ENCODE data around the gene SDK1. TPM values are rescaled to one million over a fixed set of nuclear protein-coding genes. Genes with fewer than 3 reads are reported as not detected.

SDK1 gene
- total RNA-seq, 1 donor from 2014 or later = 225 TPM

DNA sequence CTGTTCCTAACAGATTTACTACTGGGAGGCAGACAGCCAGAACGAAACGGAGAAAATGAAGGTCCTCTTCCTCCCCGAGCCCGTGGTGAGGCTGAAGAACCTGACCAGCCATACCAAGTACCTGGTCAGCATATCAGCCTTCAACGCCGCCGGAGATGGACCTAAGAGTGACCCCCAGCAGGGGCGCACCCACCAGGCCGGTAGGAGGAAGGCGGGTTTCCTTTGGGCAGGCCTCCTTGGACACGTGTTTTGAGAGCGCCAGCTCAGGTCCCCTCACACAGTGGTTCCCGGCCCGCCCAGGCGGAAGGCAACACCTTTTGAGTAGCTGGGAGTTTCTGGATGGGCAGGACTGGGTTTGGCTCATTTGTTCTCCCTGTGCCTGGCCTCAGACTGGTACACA is 907.0 kb downstream of the SDK1 start:
- Mint-ChIP-seq H3K4me1 (ENCODE audit: low read depth, unreplicated experiment) (peaks cover 21% of the 10 kb centered on the region), H3K36me3 (ENCODE audit: unreplicated experiment) (peaks cover 29% of the 10 kb centered on the region), H3K27ac (ENCODE audit: unreplicated experiment) (no peak overlapping the region), H3K9me3 (ENCODE audit: unreplicated experiment) (peaks cover 27% of the 10 kb centered on the region), H3K4me3 (ENCODE audit: unreplicated experiment) (no peak overlapping the region), H3K27me3 (ENCODE audit: unreplicated experiment) (peaks cover 27% of the 10 kb centered on the region)
- TF ChIP-seq, protein P1, sequence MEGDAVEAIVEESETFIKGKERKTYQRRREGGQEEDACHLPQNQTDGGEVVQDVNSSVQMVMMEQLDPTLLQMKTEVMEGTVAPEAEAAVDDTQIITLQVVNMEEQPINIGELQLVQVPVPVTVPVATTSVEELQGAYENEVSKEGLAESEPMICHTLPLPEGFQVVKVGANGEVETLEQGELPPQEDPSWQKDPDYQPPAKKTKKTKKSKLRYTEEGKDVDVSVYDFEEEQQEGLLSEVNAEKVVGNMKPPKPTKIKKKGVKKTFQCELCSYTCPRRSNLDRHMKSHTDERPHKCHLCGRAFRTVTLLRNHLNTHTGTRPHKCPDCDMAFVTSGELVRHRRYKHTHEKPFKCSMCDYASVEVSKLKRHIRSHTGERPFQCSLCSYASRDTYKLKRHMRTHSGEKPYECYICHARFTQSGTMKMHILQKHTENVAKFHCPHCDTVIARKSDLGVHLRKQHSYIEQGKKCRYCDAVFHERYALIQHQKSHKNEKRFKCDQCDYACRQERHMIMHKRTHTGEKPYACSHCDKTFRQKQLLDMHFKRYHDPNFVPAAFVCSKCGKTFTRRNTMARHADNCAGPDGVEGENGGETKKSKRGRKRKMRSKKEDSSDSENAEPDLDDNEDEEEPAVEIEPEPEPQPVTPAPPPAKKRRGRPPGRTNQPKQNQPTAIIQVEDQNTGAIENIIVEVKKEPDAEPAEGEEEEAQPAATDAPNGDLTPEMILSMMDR (IDR thresholded peaks at IDR 0.05; ENCODE audit: partially characterized antibody, unreplicated experiment) = no peak
- DNase-seq = no peak

DNA sequence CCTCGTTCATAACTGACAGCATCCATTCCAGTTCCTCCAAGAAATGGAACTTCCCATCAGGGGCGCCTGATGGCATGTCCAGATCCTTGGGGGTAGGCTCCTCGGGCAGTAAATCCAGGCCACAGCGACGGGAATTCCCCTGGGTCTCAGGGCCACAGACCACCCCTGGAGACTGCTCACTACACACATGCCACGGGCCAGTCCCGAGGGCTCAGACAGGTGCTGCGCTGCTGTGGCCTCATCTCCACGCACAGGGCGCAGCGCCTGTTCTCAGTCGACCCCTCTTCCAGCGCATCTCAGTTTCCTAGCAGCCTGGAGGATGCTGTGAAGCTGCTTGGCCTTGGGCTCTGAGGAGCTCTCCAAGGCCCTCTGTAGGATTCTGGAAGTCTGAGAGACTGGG is 907.5 kb downstream of the SDK1 start:
- H3K4me1 Mint-ChIP-seq (ENCODE audit: low read depth, unreplicated experiment) = peaks cover 18% of the 10 kb centered on the region
- peaks cover 25% of the 10 kb centered on the region for H3K9me3 Mint-ChIP-seq (ENCODE audit: unreplicated experiment)
- peaks cover 31% of the 10 kb centered on the region for H3K36me3 Mint-ChIP-seq (ENCODE audit: unreplicated experiment)
- DNase-seq = no peak
- TF ChIP-seq, protein P1 (IDR thresholded peaks at IDR 0.05; ENCODE audit: partially characterized antibody, unreplicated experiment) = no peak
- H3K27ac Mint-ChIP-seq (ENCODE audit: unreplicated experiment) = no peak overlapping the region
- H3K4me3 Mint-ChIP-seq (ENCODE audit: unreplicated experiment) = no peak overlapping the region
- H3K27me3 Mint-ChIP-seq (ENCODE audit: unreplicated experiment) = peaks cover 27% of the 10 kb centered on the region

DNA sequence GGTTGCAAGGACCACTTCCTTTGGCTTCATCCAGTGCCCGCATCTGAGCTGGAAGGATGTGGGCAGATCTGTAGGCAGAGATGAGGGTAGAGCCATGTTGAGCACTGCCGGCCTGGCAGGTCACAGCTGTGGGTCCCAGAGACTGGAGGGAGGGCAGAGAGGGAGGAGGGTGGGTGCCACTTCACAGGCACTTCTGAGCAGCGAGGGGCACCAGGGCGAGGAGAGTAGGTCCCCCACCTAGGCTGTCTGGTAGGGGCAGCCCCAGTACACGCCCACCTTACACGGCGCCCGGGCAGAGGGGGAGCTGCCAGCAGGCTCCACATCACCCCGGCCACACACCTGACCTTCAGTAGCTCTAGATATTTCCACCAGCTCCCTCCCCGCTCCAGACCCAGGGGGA is 908.1 kb downstream of the SDK1 start:
- H3K4me1 Mint-ChIP-seq (ENCODE audit: low read depth, unreplicated experiment) = peaks cover 12% of the 10 kb centered on the region
- no peak for DNase-seq
- H3K27me3 Mint-ChIP-seq (ENCODE audit: unreplicated experiment) = peaks cover 23% of the 10 kb centered on the region
- H3K4me3 Mint-ChIP-seq (ENCODE audit: unreplicated experiment) = no peak overlapping the region
- TF ChIP-seq, protein P1 (IDR thresholded peaks at IDR 0.05; ENCODE audit: partially characterized antibody, unreplicated experiment) = no peak
- H3K27ac Mint-ChIP-seq (ENCODE audit: unreplicated experiment) = no peak overlapping the region
- H3K36me3 Mint-ChIP-seq (ENCODE audit: unreplicated experiment) = peaks cover 33% of the 10 kb centered on the region
- peaks cover 23% of the 10 kb centered on the region for H3K9me3 Mint-ChIP-seq (ENCODE audit: unreplicated experiment)

DNA sequence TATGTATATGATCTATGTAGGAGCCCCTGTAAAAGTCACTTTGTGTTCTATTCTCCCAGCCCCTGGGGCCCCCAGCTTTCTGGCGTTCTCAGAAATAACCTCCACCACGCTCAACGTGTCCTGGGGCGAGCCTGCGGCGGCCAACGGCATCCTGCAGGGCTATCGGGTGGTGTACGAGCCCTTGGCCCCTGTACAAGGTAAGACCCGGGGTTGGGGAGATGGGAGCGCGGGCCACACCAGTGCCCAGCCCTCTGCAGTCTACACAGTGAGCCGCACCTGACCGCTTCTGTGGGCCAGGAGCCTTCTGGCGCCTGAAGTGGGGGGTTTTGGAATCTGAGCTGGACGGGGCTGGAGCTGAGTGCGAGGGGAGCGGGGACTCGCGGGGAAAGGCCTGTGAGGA is 908.9 kb downstream of the SDK1 start:
- Mint-ChIP-seq H3K27me3 (ENCODE audit: unreplicated experiment) (peaks cover 19% of the 10 kb centered on the region), H3K36me3 (ENCODE audit: unreplicated experiment) (peaks cover 33% of the 10 kb centered on the region), H3K4me1 (ENCODE audit: low read depth, unreplicated experiment) (peaks cover 5% of the 10 kb centered on the region), H3K27ac (ENCODE audit: unreplicated experiment) (no peak overlapping the region), H3K4me3 (ENCODE audit: unreplicated experiment) (no peak overlapping the region), H3K9me3 (ENCODE audit: unreplicated experiment) (peaks cover 21% of the 10 kb centered on the region)
- no peak for DNase-seq
- TF ChIP-seq, protein P1 (IDR thresholded peaks at IDR 0.05; ENCODE audit: partially characterized antibody, unreplicated experiment) = no peak

DNA sequence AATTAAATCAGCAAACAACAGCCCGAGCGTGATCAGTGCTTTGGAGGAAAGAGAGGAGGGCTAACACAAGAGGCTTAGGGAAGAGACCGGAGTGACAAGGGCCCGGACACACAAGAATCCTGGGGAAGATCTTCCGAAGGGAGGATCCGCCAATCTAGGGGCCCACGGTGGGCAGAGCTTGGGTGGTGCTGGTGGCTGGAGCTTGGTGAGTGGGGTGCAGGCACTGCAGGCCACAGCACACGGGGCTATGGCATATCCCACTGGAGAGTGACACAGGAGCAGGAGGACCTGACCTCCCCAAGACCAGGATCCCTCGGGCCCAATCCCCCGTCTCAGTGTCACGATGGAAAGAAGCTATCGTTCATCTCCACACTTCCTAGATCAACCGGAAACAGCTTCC is 909.8 kb downstream of the SDK1 start:
- H3K27me3 Mint-ChIP-seq (ENCODE audit: unreplicated experiment) = peaks cover 23% of the 10 kb centered on the region
- no peak for DNase-seq
- no peak overlapping the region for H3K4me3 Mint-ChIP-seq (ENCODE audit: unreplicated experiment)
- no peaks in the 10 kb centered on the region for H3K4me1 Mint-ChIP-seq (ENCODE audit: low read depth, unreplicated experiment)
- H3K9me3 Mint-ChIP-seq (ENCODE audit: unreplicated experiment) = peaks cover 17% of the 10 kb centered on the region
- TF ChIP-seq, protein P1 (IDR thresholded peaks at IDR 0.05; ENCODE audit: partially characterized antibody, unreplicated experiment) = no peak
- no peak overlapping the region for H3K27ac Mint-ChIP-seq (ENCODE audit: unreplicated experiment)
- H3K36me3 Mint-ChIP-seq (ENCODE audit: unreplicated experiment) = peaks cover 33% of the 10 kb centered on the region
